HG03097 (cell line): ENCODE measurements around the gene LAMA1.
"Not testable (repeated sequence)": the region's sequence is repeated elsewhere in the genome, so short reads cannot be mapped to it uniquely, and the experiment has no call there.

ENCODE experiments used
- ATAC-seq: cut with Tn5 transposase; IDR thresholded peaks from one replicate; pipeline ENCODE4 v1.9.1; 2021; ENCODE audit not compliant: unreplicated experiment, low FRiP score

The LAMA1 gene

DNA sequence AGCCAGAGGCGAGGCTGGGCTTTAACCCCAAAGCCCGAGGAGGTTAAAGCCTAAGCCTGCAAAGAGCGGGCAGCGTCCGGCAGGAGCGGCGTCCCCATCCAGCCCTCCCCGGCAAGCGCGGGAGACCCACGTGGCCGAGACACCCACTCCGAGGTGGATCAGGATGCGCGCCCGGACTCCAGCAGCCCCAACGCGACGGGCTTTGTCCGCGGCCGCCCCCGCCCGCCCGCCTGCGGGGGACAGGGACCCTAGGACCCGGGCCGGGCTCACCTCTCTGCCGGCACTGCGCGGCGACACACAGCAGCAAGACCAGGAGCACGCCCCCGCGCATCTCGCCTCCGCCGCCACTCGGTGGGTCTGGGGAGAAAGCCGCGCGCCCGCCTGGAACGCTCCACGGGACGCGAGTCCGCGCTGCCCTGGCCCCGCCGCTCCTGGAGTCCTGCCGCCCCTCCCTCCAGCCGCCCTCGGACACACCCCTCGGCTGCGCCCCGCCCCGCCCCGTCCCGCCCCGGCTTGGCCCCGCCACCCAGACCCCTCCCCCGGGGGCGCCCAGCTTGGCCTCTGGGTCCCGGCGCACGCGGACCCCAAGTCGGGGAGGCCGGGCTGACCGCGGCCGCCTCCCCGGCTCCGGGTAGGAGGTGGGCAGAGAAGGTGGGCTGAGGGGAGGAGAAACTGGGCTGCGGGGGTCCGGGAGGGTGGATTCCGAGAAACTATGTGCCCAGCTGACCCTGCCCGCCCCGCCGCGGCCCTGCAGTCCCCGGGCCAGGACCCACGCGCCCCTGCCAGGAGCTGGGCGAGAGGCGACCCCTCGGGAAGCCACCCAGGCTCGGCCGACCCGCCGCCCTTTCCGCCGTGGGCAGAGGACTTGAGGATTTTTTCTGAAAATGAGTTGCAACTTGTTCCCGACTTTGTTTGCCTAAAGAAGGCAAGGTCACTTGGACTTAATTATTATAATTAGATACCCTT lies at the start of gene LAMA1:
Gene LAMA1 (minus strand): TSS at position 408 of the 966 bp plus-strand sequence. CDS start 77 bp downstream, at position 331.
- no peak for ATAC-seq

DNA sequence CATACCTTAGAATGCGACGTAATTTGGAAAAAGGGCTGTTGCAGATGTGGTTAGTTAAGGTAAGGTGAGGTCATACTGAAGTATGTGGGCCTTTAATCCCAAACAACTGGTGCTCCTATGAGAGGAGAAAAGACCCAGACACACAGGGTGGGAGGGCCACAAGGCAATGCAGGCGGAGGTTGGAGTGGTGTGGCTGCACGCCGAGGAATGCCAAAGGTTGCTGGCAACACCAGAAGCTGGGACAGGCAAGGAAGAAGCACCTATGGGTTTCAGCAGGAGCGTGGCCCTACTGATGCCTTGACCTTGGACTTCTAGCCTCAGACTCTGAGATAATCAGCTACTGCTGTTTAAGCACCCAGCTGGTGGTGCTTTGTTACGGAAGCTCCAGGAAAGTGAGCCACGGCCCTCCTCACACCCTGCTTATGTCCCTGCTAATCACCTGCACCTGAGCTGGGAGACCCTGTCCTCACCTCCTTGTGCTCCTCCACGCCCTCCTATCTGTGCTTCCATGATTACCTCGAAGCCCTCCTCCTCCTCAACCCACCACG lies 48.3 kb upstream of the LAMA1 start:
- ATAC-seq, result no peak

- no peak for ATAC-seq
Measured at GRCh38 chr18:7164323-7165004, 46.9 kb upstream of the LAMA1 start.

- ATAC-seq, result no peak
Measured at GRCh38 chr18:7158216-7158615, 40.6 kb upstream of the LAMA1 start.

DNA sequence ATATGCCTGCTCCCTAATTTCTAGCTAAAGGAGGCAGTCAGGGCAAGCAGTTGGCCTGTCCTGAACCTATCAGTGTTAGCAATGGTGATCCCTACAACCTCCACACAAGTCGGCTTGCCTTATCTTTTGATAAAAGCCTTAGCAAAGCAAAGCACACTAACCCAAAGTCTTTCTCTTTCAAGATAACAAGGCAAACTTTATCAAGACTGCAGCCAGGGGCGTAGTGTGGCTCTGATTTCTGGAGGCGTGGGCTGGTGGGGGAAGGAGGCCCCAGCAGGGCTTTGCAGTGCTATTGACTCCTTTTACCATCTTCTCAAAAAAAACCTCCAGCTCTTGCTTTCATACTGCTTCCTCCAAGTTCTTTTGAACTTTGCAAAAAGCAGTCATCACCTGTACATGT lies 40.2 kb upstream of the LAMA1 start:
- no peak for ATAC-seq

DNA sequence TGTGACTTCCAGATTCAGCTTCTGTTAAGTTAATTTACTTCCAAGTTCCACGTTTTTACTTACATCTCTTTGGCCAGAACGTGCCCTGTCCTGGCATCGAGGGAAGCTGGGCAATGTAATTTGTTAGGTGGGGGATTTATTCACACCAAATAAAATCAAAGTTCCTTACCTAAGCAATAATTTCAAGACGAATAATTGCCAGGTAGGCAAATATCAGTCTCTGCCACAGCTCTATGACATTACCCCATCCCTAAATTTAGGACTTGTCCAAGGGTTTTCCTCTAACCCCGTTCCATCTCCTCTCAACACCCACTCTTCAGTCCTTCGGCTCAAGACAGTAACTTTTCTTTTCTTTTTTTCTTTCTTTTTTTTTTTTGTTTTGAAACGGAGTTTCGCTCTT lies 38.3 kb upstream of the LAMA1 start:
- ATAC-seq, result no peak

- ATAC-seq, result no peak
Measured at GRCh38 chr18:7155092-7155491, 37.5 kb upstream of the LAMA1 start.

DNA sequence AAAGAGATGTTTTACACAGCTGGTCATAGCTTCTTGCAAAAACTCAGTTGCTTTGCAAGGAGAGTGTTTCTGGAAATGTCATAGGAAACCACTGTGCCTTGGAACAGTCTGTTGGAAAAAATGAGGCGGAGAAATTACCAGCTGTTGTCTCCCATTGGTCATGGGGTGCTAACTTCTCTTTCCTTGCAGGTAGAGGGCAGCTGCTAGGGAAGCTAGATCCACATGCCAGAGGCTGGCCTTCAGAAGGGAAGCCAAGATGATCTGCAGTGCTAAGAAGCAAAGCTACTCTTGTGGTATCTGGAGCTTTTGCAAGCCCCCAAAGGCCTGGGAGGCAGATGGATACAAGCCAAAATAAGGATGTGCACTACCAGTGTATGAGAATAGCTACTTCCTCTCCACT lies 34.8 kb upstream of the LAMA1 start:
- no peak for ATAC-seq

GRCh38 chr18:7147399-7147798 lies 29.8 kb upstream of the LAMA1 start:
- ATAC-seq, result no peak

GRCh38 chr18:7146067-7146466 lies 28.5 kb upstream of the LAMA1 start:
- no peak for ATAC-seq

- ATAC-seq, result not testable (repeated sequence)
Measured at GRCh38 chr18:7144921-7145320, 27.3 kb upstream of the LAMA1 start.

- no peak for ATAC-seq
Measured at GRCh38 chr18:7141287-7141686, 23.7 kb upstream of the LAMA1 start.

GRCh38 chr18:7139409-7139808 lies 21.8 kb upstream of the LAMA1 start:
- ATAC-seq, result no peak

DNA sequence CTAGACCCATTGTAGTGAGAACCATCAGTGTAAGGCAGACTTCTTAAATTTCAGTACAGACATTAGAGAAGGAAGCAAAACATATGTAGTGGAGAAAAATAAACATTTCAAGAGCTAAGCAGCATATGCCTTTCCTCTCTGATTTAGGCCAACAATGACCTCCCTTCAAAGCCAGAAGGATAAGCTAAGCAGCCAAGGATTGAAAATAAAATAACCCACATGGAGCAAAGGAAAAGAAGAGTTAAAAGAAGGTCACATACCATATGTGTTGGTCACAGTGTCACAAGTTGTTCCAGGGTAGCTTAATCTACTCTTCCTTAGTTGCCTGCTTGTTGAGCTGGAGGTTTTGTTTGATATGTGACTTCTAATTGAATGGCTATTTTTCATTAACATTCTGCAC lies 15.6 kb upstream of the LAMA1 start:
- ATAC-seq, result no peak

- ATAC-seq, result no peak
Measured at GRCh38 chr18:7132356-7133150, 15.0 kb upstream of the LAMA1 start.

GRCh38 chr18:7122376-7122775 lies 4.8 kb upstream of the LAMA1 start:
- ATAC-seq, result no peak

GRCh38 chr18:7116792-7117389 lies 706 bp downstream of the LAMA1 start:
- no peak for ATAC-seq

DNA sequence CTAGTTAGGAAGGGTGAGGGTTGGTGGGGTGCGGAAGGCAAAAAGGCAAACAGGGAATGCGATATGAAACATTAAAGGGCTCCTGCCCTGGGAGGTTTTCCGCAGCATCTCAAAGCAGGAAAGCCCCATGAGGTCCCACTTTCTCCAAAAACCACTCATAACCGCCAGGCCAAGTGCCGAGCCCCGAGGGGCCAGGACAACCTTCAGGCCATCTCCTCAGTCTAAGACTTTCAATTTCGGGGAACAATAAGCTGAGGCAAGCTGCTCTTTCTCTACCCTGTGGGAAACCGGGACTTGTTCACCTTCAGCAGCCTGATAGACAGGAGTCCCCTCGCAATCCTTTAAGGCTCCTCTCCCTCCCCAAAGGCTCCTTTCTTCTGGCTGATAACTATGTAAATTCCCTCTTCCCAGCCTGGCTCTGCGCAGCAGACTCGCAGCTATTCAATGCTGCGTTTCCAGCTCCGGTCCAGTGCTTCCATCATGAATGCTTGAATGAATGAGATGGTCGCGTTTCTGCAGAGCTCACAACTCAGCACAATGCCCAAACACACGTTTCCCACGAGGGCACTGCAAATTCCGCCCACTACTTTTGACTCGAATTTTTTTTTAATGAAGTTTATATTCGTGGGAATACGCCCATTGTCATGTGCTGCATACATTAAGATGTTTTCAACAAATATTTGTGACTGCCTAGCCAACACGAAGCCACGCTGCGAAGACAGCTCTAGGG lies 1.4 kb downstream of the LAMA1 start:
- ATAC-seq, result no peak

DNA sequence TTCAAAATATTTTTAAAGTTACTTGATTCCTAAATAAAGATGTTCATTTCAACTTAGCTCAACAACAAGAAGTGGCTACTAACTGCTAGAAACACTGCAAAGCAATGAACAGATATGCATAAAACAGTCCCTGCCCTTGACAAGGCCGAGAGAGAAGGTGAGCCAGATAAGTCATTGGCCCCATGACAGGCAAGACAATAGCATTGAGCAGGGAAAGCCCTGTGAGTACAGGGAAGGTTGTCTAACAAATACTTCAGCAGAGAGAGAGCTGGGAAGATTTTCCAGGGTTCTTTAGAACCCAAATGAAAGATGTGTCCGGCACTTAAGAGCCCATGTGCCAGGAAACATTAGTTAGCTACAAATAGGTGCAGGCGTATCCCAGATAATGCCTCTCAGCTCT lies 4.7 kb downstream of the LAMA1 start:
- no peak for ATAC-seq

GRCh38 chr18:7111134-7111533 lies 6.5 kb downstream of the LAMA1 start:
- ATAC-seq, result no peak
